Islet precursor cell (in vitro differentiated cells): ENCODE measurements around the gene CPEB3.
"Not testable (repeated sequence)": the region's sequence is repeated elsewhere in the genome, so short reads cannot be mapped to it uniquely, and the experiment has no call there.

Experiments used
- DNase-seq: peaks from one replicate; pipeline ENCODE4 v3.0.0-alpha.2; 2018

Gene CPEB3

DNA sequence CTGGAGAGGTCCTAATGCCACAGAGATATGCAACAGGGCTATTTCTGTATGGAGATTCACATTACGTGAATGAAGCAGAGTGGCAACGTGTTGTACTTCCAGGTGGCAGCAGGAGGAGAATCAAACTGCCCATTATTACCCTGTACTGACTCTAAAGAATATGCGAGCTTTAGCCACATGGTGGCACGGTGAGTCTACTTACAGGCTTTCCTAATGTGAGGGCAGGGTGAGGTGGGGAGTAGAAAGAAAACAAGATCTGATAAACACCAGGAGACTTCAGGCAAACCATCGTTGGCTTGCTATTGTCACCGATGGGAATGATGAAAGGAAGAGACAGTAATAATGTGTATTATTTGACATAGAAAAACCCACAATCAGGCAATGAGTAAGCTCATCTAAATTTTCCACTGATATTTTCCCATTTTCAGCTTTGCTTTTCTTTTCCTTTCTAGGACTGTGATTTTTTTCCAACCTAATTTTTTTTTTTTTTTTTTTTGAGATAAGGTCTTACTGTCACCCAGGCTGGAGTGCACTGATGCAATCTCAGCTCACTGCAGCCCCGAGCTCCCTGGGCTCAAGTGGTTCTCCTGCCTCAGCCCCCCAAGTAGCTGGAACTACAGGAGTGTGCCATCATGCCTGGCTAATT lies 203.0 kb downstream of the CPEB3 start:
- DNase-seq, result peak; percentile 90

DNA sequence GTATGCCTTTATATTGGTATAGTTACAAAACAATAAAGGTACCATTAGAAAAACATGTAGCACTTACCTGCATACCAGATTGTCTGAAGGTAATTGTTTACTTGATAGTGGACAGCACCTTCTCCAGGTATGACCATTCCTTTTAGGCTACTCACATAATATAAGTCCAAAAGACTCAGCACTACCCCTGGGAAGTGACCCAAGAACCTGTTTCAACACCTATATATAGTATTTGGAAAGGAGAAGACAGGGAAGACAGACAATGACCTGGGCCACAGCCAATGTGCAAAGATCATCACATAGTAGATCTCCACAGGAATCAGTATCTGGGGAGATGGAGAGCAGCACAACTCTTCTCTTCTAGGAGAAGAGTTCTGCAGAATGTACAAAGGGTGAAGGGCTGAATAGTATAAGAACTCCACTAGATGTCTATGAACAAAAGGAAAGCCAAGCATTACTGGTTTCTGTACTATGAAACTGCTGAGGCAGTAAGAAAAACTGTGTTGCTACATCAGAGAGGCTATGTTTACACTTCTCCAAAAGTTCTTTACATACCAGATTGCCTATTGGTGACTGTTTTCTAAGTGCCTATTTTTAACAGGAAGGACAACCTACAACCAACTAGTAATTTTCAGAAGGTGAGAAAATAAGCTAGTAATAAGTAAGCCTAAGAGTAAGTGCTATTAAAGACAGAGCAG lies 208.1 kb downstream of the CPEB3 start:
- no peak for DNase-seq

DNA sequence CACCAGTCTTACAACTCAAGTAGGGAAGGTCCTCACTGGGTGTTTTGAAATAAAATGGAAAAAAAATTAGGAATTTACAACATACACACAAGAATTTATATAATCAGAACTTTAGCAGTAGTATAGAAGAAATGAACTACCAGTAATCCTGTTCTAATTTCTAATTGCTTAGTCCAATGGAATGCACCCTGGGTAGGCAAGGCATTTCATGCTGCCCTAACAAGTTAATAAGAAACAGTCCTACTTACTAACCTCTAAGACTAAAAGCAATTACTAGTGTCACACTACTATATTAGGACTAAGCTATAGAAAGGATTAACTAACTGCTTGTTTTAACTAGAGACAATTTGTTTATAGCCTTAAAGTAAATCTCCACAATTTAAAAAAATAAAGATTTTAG lies 209.2 kb downstream of the CPEB3 start:
- DNase-seq, result no peak

DNA sequence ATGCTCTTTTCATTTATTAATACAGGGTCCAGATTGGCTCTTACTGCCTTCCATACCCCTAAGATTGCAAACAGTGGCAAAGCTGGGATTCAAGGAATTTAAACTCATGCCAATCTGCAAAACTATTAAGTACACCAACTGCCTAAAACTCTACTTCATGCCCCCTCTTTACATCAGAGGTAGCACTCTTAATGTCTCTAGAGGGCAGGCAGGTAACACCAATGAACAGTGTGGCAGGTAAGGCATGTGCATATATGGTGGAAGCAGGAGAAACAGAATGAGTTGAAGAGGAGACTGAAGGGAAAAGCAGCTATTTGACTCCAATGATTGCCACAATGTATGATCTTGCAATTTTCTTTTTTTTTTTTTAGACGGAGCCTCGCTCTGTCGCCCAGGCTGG lies 210.6 kb downstream of the CPEB3 start:
- no peak for DNase-seq

DNA sequence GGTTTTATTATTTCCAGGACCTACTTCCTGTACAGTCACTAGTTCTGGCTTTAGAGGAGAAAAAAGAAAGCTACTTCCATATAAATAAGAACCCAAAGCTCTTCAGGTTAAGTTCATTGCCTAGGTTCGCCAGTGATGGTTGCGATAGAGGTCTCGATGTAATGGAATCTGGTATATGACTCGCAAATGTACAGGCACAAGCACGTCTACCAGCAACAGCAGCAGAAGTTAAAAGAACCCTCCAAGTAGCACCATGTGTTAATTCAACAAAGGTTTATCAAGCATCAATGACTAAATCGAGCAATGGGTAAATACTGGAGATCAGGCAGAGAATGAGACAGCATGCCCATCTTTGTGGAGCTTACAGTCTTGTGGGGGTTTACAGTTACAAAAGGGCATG lies 211.9 kb downstream of the CPEB3 start:
- DNase-seq, result no peak

DNA sequence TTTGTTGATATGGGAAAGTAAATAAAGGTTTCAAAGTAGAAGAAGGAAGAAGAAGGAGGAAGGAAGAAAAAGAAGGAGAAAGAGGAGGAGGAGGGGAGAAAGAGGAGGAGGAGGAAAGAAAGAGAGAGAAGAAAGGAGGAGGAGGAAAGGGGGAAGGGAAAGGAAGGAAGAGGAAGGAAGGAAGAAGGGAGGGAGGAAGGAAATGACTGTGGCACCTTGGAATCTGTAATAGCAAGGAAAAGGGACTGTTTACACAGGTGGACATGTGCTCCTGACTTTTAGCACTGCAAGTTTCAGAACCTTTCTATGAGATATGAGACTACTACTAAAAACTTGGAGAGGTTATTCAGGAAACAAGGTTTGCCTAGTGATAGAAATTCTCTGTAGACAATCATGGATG lies 214.2 kb downstream of the CPEB3 start:
- no peak for DNase-seq

DNA sequence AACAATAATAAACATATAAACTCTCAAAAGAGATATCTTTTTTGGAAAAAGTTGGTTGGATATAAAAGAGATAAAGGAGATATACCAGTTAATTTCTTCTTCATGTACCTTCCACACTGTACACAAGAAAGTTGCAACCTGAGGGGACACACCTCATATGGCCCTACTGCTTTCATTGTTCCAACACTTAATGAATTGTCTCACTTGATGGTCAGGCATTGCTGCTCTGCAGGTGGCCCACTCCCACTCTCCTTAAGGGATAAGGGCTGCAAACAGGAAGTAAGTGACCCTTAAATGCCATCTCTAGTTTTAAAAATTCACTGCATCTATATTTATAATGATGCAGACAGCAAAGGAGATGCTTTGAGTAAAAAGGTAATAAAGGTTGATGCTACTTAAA lies 215.0 kb downstream of the CPEB3 start:
- no peak for DNase-seq

DNA sequence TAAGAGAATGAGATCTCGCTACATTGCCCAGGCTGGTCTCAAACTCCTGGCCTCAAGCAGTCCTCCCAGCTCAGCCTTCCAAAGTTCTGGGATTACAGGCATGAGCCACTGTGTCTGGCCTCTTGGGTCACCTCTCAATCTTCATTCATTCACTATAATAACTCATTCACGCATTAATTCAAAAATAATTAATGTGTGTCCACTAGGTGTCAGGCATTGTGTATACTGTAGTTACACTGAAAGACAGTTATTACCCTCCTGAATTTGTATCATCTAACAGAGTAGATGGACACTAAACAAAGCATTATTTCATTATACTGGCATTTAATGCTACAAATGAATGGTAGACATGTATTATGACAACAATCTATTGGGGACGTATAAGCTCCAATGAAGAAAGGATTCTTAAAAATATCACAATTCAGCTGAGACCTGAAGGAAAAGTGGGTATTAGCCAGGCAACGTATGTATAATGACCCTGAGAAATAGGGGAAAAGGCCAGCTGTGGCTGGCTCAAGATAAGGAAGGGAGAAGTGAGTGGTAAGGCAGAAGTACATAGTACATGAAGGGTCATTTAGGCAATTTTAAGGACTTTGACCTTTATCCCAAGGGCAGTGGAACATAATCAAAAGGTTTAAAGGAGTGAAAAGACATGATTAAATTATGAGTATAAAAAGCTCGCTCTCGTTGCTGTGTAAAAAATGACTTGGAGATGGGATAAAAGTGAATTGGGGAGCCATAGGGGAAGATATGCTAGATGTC lies 216.6 kb downstream of the CPEB3 start:
- no peak for DNase-seq

DNA sequence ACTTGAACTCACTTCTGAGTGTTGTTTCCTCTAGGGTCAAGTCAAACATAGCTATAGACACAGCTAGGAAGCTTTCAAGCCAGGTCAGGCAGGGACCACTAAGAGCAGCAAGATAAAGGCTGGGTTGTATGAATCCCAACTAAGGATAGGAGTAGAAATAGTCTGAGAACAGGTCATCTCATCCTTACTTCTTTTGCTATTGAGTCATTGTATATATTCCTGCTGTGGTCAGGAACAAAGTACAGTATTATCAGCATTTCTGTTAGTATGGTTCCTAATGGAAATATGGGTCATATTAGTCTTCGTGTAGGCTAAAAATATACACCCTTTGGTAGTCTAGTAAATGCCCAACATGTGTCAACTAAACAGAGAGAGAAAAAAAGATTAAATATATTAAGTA lies 222.0 kb downstream of the CPEB3 start:
- no peak for DNase-seq

DNA sequence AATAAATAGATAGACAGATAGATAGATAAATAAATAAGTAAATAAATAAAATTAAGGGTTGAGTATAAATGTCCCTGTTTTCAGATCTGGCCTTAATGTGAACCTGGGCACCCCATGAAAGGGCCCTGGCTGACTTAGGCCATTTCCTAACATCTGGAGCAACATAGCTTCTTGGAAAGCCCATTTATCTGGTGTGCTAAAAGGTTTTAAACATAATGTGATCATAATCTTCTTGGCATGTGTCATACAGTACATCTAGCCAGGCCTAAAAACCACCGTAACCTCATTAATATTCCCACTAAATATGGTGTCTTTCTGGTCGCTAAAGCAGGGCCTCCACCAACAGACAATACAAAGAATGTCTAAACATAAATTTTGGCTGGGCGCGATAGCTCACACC lies 224.5 kb downstream of the CPEB3 start:
- no peak for DNase-seq

DNA sequence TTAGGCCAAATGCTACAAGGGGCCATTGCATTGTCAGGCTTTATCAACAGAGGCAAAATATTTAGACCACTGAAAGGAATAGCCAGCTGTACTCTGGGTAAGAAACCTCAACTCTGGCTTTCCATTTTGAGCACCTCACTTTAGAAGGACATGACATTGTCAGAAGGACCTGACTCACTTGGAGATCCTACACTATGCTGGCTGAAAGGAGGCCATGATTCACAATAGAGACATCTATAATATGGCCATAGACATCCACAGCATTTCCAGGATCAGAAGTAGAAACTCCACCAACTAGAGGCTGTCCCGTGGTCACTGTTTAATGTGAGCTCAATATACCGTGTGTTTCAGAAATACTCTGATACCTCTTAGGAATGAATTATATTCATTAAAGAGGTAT lies 226.4 kb downstream of the CPEB3 start:
- no peak for DNase-seq

DNA sequence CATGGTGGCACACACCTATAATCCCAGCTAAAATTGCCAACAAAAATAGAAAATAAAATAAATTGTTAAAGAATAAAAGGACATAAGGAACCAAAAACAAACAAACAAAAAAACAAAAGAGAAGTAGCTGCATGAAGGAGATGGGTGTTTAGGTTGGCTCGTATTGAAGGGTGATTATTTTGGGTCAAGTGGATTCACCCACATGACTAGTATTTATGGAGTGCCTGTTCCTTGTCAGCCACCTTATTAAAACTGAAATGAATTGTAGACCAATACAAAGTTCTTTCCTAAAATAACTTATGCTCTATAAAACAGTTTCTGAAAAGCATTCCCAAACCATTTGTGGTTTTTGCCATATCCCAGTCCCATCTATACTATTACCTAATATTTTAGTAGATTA lies 228.6 kb downstream of the CPEB3 start:
- no peak for DNase-seq

DNA sequence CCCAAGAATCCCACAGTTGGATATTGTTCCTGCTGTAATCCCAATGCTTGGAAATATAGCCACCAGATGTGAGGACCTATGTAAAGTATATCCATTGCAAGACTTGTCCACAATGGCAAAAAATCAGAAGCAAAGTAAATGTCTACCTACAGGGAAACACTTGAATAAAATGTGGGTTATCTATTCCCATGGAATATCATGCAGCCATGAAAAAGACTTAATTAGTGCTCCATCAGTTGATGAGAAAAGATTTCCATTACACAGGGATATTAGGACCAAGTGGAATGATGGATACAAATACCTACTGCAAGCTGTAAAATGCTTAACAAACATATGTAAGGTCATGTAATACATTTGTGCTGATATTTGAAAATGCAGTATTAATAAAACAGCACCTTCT lies 236.1 kb downstream of the CPEB3 start:
- no peak for DNase-seq

DNA sequence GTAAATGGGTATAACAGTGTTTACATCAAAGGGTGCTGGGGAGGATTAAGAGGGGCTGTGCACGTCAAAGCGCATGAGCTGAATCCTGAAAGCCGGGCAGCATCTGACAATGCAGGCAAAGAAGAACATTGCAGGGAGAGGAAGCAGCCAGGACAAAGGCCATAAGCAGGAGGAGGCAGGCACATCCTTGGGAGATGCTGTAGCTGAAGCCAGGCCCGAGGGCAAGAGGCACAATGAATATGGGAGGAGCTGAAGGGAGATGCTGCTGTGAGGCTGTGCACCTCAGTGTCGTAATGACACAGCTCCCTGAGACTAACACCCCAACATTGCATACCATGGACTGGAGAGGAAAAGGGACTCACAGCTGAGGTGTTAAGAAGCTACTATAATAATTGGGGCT lies 238.1 kb downstream of the CPEB3 start:
- no peak for DNase-seq

DNA sequence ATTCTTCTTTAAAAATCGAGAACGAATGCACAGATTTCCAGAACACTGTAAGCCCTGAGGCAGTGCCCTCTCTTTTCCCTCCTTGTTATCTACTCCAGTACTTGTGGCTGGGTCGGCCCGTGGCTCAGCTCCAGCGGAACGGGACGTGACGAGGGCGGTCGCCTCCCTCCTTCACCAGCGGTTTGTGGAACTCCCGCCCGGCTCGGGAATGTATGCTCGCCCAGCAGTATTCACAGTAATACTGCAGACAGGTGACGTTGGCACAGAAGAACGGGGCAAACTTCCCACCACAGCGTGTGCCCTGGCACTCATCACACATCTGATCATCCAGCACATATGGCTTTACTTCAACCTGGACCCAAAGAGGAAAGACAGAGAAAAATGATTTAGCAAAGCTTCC lies 238.8 kb downstream of the CPEB3 start:
- DNase-seq, result no peak

DNA sequence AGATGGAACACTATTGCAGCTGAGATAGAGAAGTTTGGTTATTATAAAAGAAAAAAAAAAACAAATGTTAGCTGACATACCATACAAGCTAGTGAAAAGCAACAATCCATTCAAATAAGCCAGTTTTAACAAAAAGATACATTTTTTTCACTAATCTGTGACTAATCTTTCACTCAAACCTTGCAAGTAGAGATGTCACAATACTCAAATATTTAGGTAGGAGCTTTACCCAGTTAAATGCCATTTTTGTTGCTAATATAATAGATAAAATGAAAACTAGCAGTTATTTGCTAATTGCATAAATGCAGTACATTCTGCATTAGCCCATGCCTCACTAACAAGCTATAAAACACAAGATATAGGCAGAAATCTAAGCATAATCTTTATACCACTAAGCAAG lies 243.7 kb downstream of the CPEB3 start:
- no peak for DNase-seq

DNA sequence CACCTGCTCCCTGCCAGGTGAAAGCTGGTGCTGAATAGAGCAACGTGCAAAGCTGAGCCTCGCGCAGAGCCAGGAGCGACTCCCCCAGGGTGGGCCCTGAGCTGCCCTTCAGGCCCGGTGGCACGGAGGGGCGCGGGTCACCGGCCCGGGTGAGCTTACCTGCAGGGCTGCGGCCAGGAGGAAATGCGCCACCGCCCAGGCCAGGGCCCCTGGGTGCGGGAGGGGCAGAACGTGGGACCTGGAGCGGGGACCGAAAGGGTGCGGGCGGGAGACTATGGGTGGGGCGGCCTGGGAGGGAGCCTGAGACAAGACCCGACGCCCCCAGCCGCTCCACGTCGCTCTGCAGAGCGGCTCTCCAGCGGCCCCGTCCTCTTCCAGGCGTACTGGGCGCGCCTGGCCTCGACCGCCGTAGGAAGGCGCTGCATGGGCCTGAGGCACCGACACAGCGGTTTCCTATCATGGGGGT lies 245.2 kb downstream of the CPEB3 start:
- DNase-seq, result peak; percentile 66

DNA sequence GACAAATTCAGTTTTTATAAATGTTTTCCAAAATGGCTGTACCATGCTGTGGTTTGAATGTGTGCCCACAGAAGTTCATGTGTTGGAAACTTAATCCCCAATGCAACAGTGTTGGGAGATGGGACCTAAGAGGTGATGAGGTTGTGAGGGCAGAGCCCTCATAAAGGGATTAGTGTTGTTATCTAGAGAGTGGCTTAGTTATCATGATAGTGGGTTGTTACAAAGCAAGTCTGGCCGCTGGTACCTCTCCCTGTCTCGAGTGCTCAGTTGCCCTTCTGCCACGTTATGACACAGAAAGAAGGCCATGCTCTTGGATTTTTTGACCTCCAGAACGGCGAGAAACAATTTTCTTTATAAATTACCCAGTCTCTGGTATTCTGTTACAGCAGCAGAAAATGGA lies 248.3 kb downstream of the CPEB3 start:
- DNase-seq, result no peak

DNA sequence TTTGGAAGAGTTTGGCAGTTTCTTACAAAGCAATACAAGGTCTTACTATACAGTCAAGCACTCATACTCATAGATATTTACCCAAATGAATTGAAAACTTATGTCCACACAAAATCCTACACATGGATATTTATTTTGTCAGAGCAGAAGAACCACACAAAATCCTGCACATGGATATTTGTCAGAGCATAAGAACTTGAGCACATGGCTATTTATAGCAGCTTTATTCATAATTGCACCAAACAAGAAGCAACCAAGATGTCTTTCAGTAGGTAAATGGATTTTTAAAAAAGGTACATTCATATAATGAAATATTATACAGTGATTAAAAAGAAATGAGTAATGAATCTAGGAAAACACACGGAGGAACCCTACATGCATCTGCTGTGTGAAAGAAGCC lies 251.9 kb downstream of the CPEB3 start:
- DNase-seq, result no peak

DNA sequence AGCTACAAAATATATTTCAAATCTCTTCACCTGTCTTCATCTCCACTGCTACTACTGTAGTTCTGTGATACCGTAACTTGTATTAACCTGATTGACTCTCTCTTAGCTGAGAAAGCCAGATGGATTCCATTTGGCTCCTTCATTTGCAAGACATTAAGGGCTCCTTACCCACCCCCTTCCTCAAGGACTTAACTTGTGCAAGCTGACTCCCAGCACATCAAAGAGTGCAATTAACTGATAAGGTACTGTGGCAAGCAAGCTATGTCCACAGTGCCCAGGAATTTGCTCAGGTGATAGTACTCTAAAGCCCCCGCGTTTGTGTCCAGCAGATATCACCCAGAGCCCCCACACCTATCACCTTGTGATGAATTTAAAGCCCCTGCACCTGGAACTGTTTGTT lies 257.8 kb downstream of the CPEB3 start:
- not testable (repeated sequence) for DNase-seq

DNA sequence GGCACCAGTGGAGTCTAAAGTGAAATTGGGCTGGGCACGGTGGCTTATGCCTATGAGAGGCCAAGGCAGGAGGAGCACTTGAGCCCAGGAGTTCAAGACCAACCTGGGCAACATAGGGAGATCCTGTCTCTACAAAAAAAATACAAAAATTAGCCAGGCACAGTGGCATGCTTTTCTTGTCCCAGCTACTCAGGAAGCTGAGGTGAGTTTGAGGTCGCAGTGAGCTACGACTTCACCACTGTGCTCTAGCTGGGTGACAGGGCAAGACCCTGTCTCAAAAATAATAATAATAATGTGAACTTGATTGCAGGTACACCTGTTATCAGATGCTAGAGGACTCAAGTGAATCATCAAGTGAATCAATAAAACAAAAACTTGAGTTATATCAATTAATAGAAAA lies 259.3 kb downstream of the CPEB3 start:
- no peak for DNase-seq

DNA sequence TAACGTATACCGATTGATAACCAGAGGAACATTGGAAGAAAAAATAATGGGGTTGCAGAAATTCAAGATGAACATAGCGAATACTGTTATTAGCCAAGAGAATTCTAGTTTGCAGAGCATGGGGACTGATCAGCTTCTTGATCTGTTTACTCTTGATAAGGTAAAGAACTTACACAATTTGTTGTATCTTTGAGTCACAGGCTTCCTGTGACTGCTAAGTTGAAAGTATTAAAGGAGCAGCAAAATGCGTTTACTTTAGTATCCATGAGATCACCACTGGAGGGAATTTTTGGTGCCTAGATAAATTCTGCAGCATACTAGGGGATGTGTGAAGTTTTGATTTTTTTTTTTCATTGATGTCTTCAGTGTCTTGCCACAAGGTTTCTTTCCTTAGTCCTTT lies 263.7 kb downstream of the CPEB3 start:
- DNase-seq, result no peak

DNA sequence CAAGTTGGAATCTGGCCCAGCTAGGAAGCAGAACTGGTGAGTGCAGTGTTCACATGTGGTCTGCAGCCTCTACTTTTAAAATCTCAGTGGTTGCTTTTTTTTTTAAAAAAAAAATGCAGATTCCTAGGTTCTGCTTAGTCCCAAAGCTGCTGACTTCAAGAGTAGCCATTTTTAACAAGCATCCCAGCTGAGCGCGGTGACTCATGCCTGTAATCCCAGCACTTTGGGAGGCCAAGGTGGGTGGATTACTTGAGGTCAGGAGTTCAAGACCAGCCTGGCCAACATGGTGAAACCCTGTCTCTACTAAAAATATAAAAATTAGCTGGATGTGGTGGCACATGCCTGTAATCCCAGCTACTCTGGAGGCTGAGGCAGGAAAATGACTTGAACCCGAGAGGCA lies 265.5 kb downstream of the CPEB3 start:
- DNase-seq, result not testable (repeated sequence)

DNA sequence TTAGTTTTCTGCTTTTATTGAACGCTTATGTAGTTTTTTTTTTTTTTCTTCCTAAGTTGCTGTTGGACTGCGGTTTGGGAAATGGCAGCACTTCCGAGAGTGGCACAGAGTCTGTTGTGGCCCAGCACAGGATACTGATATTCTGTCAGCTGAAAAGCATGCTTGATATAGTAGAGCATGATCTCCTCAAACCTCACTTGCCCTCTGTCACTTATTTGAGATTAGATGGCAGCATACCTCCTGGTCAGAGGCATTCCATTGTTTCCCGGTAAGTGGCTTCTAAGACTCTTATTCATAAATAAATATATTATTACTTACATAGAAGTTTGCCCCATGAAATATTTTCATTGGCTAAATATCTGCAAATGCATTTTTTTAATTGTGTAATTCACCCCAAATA lies 266.2 kb downstream of the CPEB3 start:
- no peak for DNase-seq
